Endothelial cell (in vitro differentiated cells): ENCODE results near the gene MS4A4E. TPM values are rescaled to one million over a fixed set of nuclear protein-coding genes. Genes with fewer than 3 reads are reported as not detected.

ENCODE experiments used
- DNase-seq: peaks from one replicate; pipeline ENCODE4 v3.0.0; 2021; ENCODE audit warnings: low spot score
- H3K27ac Mint-ChIP-seq: one replicate; pipeline ENCODE4 v1.8.0; 2021; ENCODE audit warnings: mixed read lengths, inconsistent platforms; ENCODE audit not compliant: unreplicated experiment
- H3K27me3 Mint-ChIP-seq: one replicate; pipeline ENCODE4 v1.8.0; 2021; ENCODE audit warnings: mild to moderate bottlenecking, moderate library complexity, mixed read lengths, inconsistent platforms; ENCODE audit not compliant: unreplicated experiment
- H3K36me3 Mint-ChIP-seq: one replicate; pipeline ENCODE4 v1.8.0; 2021; ENCODE audit warnings: mild to moderate bottlenecking, low read depth, mixed read lengths, inconsistent platforms; ENCODE audit not compliant: unreplicated experiment
- H3K4me1 Mint-ChIP-seq: one replicate; pipeline ENCODE4 v1.8.0; 2021; ENCODE audit warnings: mild to moderate bottlenecking, mixed read lengths, inconsistent platforms; ENCODE audit not compliant: unreplicated experiment
- H3K4me3 Mint-ChIP-seq: one replicate; pipeline ENCODE4 v1.8.0; 2021; ENCODE audit warnings: mild to moderate bottlenecking, mixed read lengths, inconsistent platforms; ENCODE audit not compliant: unreplicated experiment
- H3K9me3 Mint-ChIP-seq: one replicate; pipeline ENCODE4 v1.8.0; 2021; ENCODE audit warnings: mixed read lengths, inconsistent platforms; ENCODE audit not compliant: unreplicated experiment
- CTCF ChIP-seq: fragments of 200-600 bp; sonication (generic); IDR thresholded peaks from one replicate; pipeline ENCODE4 v1.5.0; 2021; ENCODE audit warnings: antibody characterized with exemption; ENCODE audit not compliant: unreplicated experiment
- total RNA-seq: library from RNA; stranded (reverse); fragmentation: NEBNext Ultra II Directional; extraction: Animal tissue kit (Norgen Biotek cat#: 25700); gene quantifications from one replicate; pipeline ENCODE4 v1.2.1, GENCODE V29; 2021; ENCODE audit not compliant: unreplicated experiment

The MS4A4E gene
- total RNA-seq, 1 donor from 2014 or later, result not detected

GRCh38 chr11:60184824-60185511 is 58.0 kb downstream of the MS4A4E start:
- Mint-ChIP-seq H3K27ac (peak overlapping the region; percentile 48), H3K4me3 (no peak overlapping the region), H3K4me1 (peaks cover 5% of the 10 kb centered on the region), H3K27me3 (no peaks in the 10 kb centered on the region), H3K9me3 (peaks cover 9% of the 10 kb centered on the region), H3K36me3 (peaks cover 3% of the 10 kb centered on the region)
- no peak for TF ChIP-seq CTCF
- DNase-seq, result no peak

- no peak overlapping the region for H3K4me3 Mint-ChIP-seq
- no peak for DNase-seq
- peaks cover 3% of the 10 kb centered on the region for H3K36me3 Mint-ChIP-seq
- no peaks in the 10 kb centered on the region for H3K27me3 Mint-ChIP-seq
- no peak overlapping the region for H3K27ac Mint-ChIP-seq
- TF ChIP-seq CTCF, result no peak
- H3K4me1 Mint-ChIP-seq, result peaks cover 5% of the 10 kb centered on the region
- peaks cover 9% of the 10 kb centered on the region for H3K9me3 Mint-ChIP-seq
These were observed 59.2 kb downstream of the MS4A4E start for GRCh38 chr11:60183591-60184205.

GRCh38 chr11:60182541-60183330 is 60.2 kb downstream of the MS4A4E start, which contains the start of gene MS4A6A:
TSS of gene MS4A6A (minus strand) at chr11:60183083. CDS start at chr11:60181727, 1,356 bp downstream.
- no peak within 1 kb of the TSS for H3K4me3 Mint-ChIP-seq
- DNase-seq, result no peak
- H3K27me3 Mint-ChIP-seq, result no peaks in the 10 kb centered on the region
- H3K36me3 Mint-ChIP-seq, result peaks cover 3% of the 10 kb centered on the region
- peaks cover 5% of the 10 kb centered on the region for H3K4me1 Mint-ChIP-seq
- H3K27ac Mint-ChIP-seq, result no peak within 1 kb of the TSS
- no peak for TF ChIP-seq CTCF
- H3K9me3 Mint-ChIP-seq, result peaks cover 9% of the 10 kb centered on the region

- no peaks in the 10 kb centered on the region for H3K9me3 Mint-ChIP-seq
- no peaks in the 10 kb centered on the region for H3K36me3 Mint-ChIP-seq
- no peaks in the 10 kb centered on the region for H3K27me3 Mint-ChIP-seq
- no peak overlapping the region for H3K27ac Mint-ChIP-seq
- H3K4me3 Mint-ChIP-seq, result no peak overlapping the region
- no peak for TF ChIP-seq CTCF
- DNase-seq, result no peak
- no peaks in the 10 kb centered on the region for H3K4me1 Mint-ChIP-seq
These were observed 67.1 kb downstream of the MS4A4E start for GRCh38 chr11:60175860-60176275.

- no peak for TF ChIP-seq CTCF
- H3K27me3 Mint-ChIP-seq, result no peaks in the 10 kb centered on the region
- no peak overlapping the region for H3K4me3 Mint-ChIP-seq
- H3K27ac Mint-ChIP-seq, result no peak overlapping the region
- no peaks in the 10 kb centered on the region for H3K36me3 Mint-ChIP-seq
- no peak for DNase-seq
- H3K9me3 Mint-ChIP-seq, result peaks cover 19% of the 10 kb centered on the region
- H3K4me1 Mint-ChIP-seq, result no peaks in the 10 kb centered on the region
These were observed 70.9 kb downstream of the MS4A4E start for GRCh38 chr11:60172011-60172410.
